Stimulated activated CD4-positive, alpha-beta T cell treated with anti-CD3 and anti-CD28 coated beads, Interleukin-12 subunit alpha, Interleukin-12 subunit beta, amount 100 ng/mL, for 4 hours (primary cell): Measurements from ENCODE around the gene RALGAPA2.

Experiments
- DNase-seq: peaks from one replicate; pipeline ENCODE4 v3.0.0-alpha.2; 2020

The RALGAPA2 gene

GRCh38 chr20:20529597-20529996, 182.8 kb downstream of the RALGAPA2 start:
- no peak for DNase-seq

- DNase-seq, result no peak
These were observed 183.6 kb downstream of the RALGAPA2 start for GRCh38 chr20:20528861-20529260.

- DNase-seq, result no peak
These were observed 184.8 kb downstream of the RALGAPA2 start for GRCh38 chr20:20527661-20528060.

- no peak for DNase-seq
These were observed 186.7 kb downstream of the RALGAPA2 start for GRCh38 chr20:20525756-20526155.

GRCh38 chr20:20525214-20525613, 187.2 kb downstream of the RALGAPA2 start:
- no peak for DNase-seq

GRCh38 chr20:20524756-20525155, 187.7 kb downstream of the RALGAPA2 start:
- DNase-seq, result no peak

- no peak for DNase-seq
These were observed 190.7 kb downstream of the RALGAPA2 start for GRCh38 chr20:20521736-20522135.

GRCh38 chr20:20520776-20521175, 191.7 kb downstream of the RALGAPA2 start:
- DNase-seq, result no peak

GRCh38 chr20:20519269-20519668, 193.2 kb downstream of the RALGAPA2 start:
- no peak for DNase-seq

- no peak for DNase-seq
These were observed 194.2 kb downstream of the RALGAPA2 start for GRCh38 chr20:20518263-20518662.

GRCh38 chr20:20517296-20517695, 195.1 kb downstream of the RALGAPA2 start:
- no peak for DNase-seq

- DNase-seq, result no peak
These were observed 198.7 kb downstream of the RALGAPA2 start for GRCh38 chr20:20513720-20514119.

- no peak for DNase-seq
These were observed 206.9 kb downstream of the RALGAPA2 start for GRCh38 chr20:20505554-20505953.

- DNase-seq, result no peak
These were observed 208.5 kb downstream of the RALGAPA2 start for GRCh38 chr20:20503777-20504530.

GRCh38 chr20:20501128-20501527, 211.3 kb downstream of the RALGAPA2 start:
- DNase-seq, result no peak

- DNase-seq, result no peak
These were observed 212.1 kb downstream of the RALGAPA2 start for GRCh38 chr20:20500312-20500711.

GRCh38 chr20:20499439-20499838, 213.0 kb downstream of the RALGAPA2 start:
- no peak for DNase-seq

- no peak for DNase-seq
These were observed 214.2 kb downstream of the RALGAPA2 start for GRCh38 chr20:20498076-20498861.

GRCh38 chr20:20497242-20497978, 215.0 kb downstream of the RALGAPA2 start:
- no peak for DNase-seq

- no peak for DNase-seq
These were observed 216.5 kb downstream of the RALGAPA2 start for GRCh38 chr20:20495729-20496503.

GRCh38 chr20:20493701-20494100, 218.7 kb downstream of the RALGAPA2 start:
- no peak for DNase-seq

- DNase-seq, result no peak
These were observed 219.7 kb downstream of the RALGAPA2 start for GRCh38 chr20:20492521-20493332.
